Kidney tubule cell (primary cell): ENCODE results near the gene TMEM229B.
A peak's percentile ranks its signal among the peaks of the same experiment; 100 is the strongest.
"Not testable (repeated sequence)": the region's sequence is repeated elsewhere in the genome, so short reads cannot be mapped to it uniquely, and the experiment has no call there.

Source experiments
- DNase-seq: peaks from one replicate; pipeline ENCODE4 v3.0.0-alpha.2; 2018; ENCODE audit warnings: low spot score

Gene TMEM229B

GRCh38 chr14:67456732-67457131 lies 31.8 kb downstream of the TMEM229B start:
- no peak for DNase-seq

GRCh38 chr14:67453575-67454300 lies 34.8 kb downstream of the TMEM229B start:
- DNase-seq = no peak

DNA sequence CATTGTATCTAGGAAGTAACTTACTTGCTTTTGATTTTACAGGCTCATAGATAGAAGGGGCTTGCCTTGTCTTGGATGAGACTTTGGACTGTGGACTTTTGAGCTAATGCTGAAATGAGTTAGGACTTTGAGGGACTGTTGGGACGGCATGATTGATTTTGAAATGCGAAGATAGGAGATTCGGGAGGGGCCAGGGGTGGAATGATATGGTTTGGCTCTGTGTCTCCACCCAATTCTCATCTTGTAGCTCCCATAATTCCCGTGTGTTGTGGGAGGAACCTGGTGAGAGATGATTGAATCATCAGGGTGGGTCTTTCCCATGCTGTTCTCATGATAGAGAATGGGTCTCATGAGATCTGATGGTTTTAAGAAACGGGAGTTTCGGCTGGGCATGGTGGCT lies 36.9 kb downstream of the TMEM229B start:
- not testable (repeated sequence) for DNase-seq

- no peak for DNase-seq
Measured at GRCh38 chr14:67449096-67449495, 39.4 kb downstream of the TMEM229B start.

GRCh38 chr14:67447033-67447381 lies 41.5 kb downstream of the TMEM229B start:
- DNase-seq = no peak

- DNase-seq = peak; percentile 9
Measured at GRCh38 chr14:67446371-67447032, 42.0 kb downstream of the TMEM229B start.

DNA sequence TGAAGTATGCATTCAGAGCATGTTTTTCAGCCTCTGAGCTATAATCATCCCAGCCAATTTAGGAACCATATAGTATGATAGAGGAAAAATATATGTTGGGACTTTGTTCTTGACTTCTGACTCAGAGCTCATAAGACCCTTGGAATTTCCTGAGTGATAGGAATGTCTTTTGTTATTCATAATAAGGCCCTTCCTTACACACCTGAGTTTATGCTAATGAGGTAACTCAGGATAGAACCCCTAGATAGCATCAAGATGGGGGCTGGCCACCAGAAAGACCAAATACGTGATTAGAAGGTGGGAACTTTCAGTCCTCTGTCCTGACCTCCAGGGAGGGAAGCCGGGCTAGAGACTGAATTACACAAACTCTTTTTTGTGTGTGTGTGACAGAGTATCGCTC lies 44.1 kb downstream of the TMEM229B start:
- peak; percentile 59 for DNase-seq

GRCh38 chr14:67442139-67442906 lies 46.2 kb downstream of the TMEM229B start:
- DNase-seq = no peak

DNA sequence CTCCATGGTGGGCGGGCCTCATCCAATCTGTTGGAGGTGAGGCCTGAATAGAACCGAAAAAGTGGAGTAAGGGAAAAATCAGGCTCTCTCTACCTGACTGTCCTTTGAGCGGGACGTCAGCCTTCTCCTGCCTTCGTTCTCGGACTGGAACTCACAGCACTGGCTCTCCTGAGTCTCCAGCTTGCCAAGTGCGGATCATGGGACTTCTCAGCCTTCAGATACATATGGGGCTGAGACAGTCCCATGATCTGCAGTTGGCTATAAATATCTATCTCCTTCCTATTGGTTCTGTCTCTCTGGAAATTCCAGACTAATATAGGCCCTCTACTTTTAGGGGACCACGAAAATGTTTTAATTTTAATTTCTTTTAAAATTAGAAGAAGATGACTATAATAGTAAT lies 46.8 kb downstream of the TMEM229B start:
- DNase-seq = no peak

DNA sequence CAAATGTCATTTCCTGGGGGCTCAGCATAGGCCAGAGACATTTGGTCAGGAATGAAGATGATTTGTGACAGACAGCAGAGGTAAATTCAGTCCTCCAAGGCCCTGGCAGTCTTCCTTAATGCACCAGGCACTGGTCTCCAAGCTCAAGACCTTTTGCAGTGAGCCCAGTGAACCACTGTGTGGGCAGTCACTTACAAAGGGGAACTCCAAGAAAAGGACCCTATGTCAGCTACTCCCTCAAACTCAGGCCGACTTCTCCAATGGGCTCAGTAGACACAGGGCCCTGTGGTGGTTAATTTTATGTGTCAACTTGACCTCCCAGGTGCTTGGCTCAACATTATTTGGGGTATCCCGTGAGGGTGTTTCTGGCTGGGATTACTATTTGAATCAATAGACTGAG lies 47.3 kb downstream of the TMEM229B start:
- no peak for DNase-seq

DNA sequence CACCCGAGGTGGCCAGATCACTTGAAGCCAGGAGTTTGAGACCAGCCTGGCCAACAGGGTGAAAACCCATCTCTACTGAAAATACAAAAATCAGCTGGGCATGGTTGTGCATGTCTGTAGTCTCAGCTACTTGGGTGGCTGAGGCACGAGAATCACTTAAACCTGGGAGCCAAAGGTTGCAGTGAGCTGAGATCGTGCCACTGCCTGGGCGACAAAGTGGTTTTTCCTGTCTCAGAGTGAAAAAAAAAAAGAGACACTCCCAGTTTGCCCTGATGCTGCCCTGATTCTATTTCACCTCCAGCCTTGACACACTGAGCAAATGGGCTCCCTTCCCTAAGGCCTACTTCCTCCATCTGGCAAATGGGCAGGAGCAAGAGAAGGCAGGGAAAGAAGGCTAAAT lies 48.0 kb downstream of the TMEM229B start:
- DNase-seq = no peak

DNA sequence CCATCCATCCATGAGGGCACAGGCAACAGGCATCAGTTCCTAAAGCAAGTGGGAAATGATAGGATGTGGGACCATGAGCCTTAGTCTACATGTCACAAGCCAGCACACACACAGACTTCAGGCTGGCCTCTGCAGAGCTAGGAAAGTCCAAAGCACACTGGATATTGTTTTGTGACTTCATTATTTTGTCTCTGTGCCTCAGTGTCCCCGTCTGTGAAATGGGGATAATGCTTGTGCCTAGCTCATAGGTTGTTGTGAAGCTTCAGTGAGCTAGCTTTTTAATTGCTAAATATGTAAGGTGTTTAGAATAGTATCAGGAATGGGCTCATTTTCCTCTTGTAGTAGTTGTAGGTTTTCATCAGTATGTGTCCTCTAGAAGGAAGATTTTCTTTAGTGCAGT lies 49.6 kb downstream of the TMEM229B start:
- DNase-seq = no peak

DNA sequence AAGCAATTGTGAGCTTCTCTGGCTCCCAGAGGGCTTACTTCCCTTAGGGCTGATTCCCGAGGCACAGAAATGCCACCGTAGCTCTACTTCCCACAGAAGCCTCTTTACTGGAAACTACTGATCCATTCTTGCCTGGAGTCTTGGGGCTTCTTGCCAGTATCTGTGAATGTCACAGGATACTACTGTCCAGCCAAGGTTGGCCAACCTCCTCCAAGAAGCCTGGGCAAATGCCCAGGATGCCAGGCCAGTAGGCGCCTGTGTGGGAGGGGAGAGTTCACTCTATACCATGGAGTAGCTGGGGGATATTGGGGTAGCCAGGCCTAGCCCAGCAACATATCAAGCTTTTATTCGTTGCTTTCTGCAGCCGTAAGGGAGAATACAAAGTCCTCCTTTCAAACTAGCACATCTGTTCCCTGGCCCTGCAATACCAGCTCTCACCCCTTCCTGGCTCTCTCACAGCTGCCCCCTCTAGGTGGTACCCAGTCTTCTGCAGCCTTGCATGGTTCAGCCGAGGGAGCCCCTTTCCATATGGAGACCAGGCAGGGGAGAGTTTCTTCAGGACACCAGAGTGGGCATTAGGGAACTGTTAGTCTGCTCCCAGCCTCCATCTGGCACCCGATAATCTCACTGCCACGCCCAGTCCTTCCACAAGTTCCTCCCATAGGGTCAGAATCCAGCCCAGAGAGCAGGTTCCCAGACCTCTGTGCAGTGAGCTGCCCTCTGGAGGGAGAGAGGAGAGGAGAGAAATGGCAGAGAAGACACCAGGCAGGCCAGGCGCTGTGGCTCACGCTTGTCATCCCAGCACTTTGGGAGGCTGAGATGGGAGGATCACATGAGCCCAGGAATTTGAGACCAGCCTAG lies 52.3 kb downstream of the TMEM229B start:
- no peak for DNase-seq

DNA sequence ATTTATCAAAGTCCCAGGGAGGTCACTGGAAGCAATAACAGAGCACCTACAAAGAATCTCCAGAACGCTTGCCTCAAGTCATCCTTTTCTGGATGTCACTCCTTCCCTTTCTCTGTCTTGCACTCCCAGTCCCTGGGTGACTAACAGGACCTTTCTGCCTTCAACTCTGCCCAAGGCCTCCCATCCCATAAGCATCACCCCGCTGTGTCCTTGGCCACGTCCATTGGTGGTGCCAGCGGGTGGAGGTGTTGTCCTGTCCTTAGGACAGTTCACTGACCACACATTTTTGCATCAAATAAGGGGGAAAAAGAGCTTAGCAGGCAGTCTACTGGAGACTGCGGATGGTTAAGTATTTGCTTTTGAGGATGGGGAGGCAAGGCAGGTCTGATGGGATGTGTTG lies 52.9 kb downstream of the TMEM229B start:
- no peak for DNase-seq

GRCh38 chr14:67432050-67432564 lies 56.4 kb downstream of the TMEM229B start:
- DNase-seq = no peak

GRCh38 chr14:67429510-67430205 lies 58.9 kb downstream of the TMEM229B start:
- DNase-seq = no peak

GRCh38 chr14:67428501-67429031 lies 60.0 kb downstream of the TMEM229B start:
- peak; percentile 56 for DNase-seq

DNA sequence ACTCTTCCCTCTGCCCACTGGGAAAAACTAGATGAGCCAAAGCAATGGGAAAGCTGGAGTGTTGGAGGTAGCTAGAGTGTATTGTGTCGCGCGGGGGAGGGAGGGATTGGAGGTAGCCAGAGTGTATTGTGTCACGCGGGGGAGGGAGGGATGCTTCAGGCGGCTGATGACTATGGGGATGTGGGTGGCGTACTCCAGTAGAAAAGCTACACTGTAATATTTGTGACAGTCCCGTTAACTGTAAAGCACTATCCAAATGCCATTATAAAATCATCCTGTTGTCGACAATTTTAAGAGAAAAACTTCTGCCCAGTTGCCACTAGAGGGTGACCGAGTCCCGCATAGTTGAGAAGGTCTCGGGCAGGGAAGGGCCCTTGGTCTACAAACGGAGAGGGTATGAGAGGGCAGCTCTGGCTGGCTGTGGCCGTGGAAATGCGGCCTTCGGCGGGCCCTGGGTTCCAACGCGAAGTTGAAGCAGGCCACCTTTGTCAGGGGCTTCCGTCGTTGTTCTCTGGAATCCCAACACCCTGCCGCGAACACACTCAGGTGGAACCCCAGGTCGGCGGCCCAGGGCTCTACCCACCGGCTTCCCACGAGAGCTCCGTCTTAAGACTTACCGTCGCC lies 61.4 kb downstream of the TMEM229B start:
- DNase-seq = peak; percentile 80

DNA sequence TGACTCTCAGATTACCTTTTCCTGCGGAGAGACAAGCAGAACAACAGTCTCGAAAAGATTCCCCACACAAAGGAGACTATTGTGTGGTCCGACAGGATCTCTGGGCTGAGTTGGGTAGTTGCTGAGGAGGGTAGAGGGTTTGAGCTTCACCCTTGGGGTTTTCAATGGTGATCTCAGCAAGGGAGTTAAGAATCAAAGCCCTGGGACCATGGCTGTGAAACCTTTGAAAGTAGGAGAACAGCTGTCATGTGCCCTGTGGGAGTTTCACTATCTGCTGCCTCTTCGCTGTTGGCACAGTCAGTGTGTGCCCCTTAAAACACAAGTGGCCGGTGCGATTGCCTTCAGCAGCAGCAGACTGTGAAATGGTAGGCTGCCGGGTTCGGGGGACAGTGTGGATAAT lies 62.4 kb downstream of the TMEM229B start:
- DNase-seq = no peak

GRCh38 chr14:67425608-67426007 lies 62.9 kb downstream of the TMEM229B start:
- no peak for DNase-seq

DNA sequence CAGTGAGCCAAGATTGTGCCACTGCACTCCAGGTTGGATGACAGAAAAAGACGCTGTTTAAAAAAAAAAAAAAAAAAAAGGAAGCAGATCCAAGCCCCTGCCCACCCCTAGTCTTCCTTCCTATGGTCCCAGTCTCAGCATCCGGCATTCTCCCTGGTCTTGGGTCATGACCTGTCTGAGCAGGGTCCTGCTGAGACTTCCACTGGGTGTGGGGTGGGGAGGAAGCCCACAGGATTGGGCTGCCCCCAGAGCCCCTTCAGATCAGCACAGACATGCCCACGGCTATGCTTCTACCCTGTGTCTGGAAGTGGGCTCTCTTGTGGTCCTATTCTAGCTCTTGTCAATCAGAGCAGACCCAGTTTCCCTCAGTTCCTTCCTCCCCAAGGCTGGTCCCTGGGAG lies 64.0 kb downstream of the TMEM229B start:
- DNase-seq = no peak
